ENCODE results near the gene VEZT.

VEZT gene

GRCh38 chr12:95215949-95216348 is 1.7 kb upstream of the VEZT start:
- no peaks in the 10 kb centered on the region for H4K20me1 ChIP-seq (ENCODE audit: control insufficient read depth, insufficient read depth, low read depth, low read length)
- no peak for TF ChIP-seq CTCF (IDR thresholded peaks at IDR 0.05; ENCODE audit: low read depth, low read length, poor library complexity, severe bottlenecking)
- TF ChIP-seq EZH2phosphoT487 (IDR thresholded peaks at IDR 0.05; ENCODE audit: borderline replicate concordance, low read length), result no peak
- H3K36me3 ChIP-seq (ENCODE audit: control insufficient read depth, low read length), result peaks cover 56% of the 10 kb centered on the region
- H3K27me3 ChIP-seq (ENCODE audit: control insufficient read depth, low read length), result no peaks in the 10 kb centered on the region
- H3K4me1 ChIP-seq (ENCODE audit: control insufficient read depth, low read length), result peaks cover 55% of the 10 kb centered on the region
- peaks cover 4% of the 10 kb centered on the region; the same call in 1 of the 2 replicates for H3F3A ChIP-seq (ENCODE audit: control insufficient read depth, insufficient read depth)
- H3K9me3 ChIP-seq (ENCODE audit: control insufficient read depth, insufficient read depth, low read length), result no peaks in the 10 kb centered on the region
- H3K9me2 ChIP-seq (replicated peaks; ENCODE audit: control insufficient read depth, low read length), result no peaks in the 10 kb centered on the region
- peak overlapping the region; percentile 61 for H3K4me2 ChIP-seq (ENCODE audit: low read length)
- peak overlapping the region; percentile 79 for H3K27ac ChIP-seq (ENCODE audit: low read depth, low read length)
- H3K79me2 ChIP-seq (ENCODE audit: control insufficient read depth, low read length), result peaks cover 97% of the 10 kb centered on the region
- H3K4me3 ChIP-seq (ENCODE audit: low read length), result peak overlapping the region; percentile 92

- Histone ChIP-seq H3K36me3 (ENCODE audit: control insufficient read depth, low read length) (peaks cover 57% of the 10 kb centered on the region), H3K9me3 (ENCODE audit: control insufficient read depth, insufficient read depth, low read length) (no peaks in the 10 kb centered on the region), H3K4me1 (ENCODE audit: control insufficient read depth, low read length) (peaks cover 55% of the 10 kb centered on the region), H3K27ac (ENCODE audit: low read depth, low read length) (peak overlapping the region; percentile 79), H3K4me2 (ENCODE audit: low read length) (peak overlapping the region; percentile 61), H4K20me1 (ENCODE audit: control insufficient read depth, insufficient read depth, low read depth, low read length) (no peaks in the 10 kb centered on the region), H3K9me2 (replicated peaks; ENCODE audit: control insufficient read depth, low read length) (no peaks in the 10 kb centered on the region), H3K79me2 (ENCODE audit: control insufficient read depth, low read length) (peaks cover 97% of the 10 kb centered on the region), H3F3A (ENCODE audit: control insufficient read depth, insufficient read depth) (peaks cover 4% of the 10 kb centered on the region; the same call in 1 of the 2 replicates), H3K27me3 (ENCODE audit: control insufficient read depth, low read length) (no peaks in the 10 kb centered on the region), H3K4me3 (ENCODE audit: low read length) (peak overlapping the region; percentile 92)
- TF ChIP-seq CTCF (IDR thresholded peaks at IDR 0.05; ENCODE audit: low read depth, low read length, poor library complexity, severe bottlenecking) (no peak), EZH2phosphoT487 (IDR thresholded peaks at IDR 0.05; ENCODE audit: borderline replicate concordance, low read length) (no peak)
Observed at GRCh38 chr12:95216711-95217376, 763 bp upstream of the VEZT start.

- peaks cover 97% of the 10 kb centered on the region for H3K79me2 ChIP-seq (ENCODE audit: control insufficient read depth, low read length)
- H3K27me3 ChIP-seq (ENCODE audit: control insufficient read depth, low read length), result no peaks in the 10 kb centered on the region
- H3K9me2 ChIP-seq (replicated peaks; ENCODE audit: control insufficient read depth, low read length), result no peaks in the 10 kb centered on the region
- H3K4me2 ChIP-seq (ENCODE audit: low read length), result peak overlapping the region; percentile 70
- H3K9me3 ChIP-seq (ENCODE audit: control insufficient read depth, insufficient read depth, low read length), result no peaks in the 10 kb centered on the region
- H4K20me1 ChIP-seq (ENCODE audit: control insufficient read depth, insufficient read depth, low read depth, low read length), result no peaks in the 10 kb centered on the region
- H3K4me3 ChIP-seq (ENCODE audit: low read length), result peak overlapping the region; percentile 92
- peaks cover 4% of the 10 kb centered on the region; the same call in 1 of the 2 replicates for H3F3A ChIP-seq (ENCODE audit: control insufficient read depth, insufficient read depth)
- H3K4me1 ChIP-seq (ENCODE audit: control insufficient read depth, low read length), result peaks cover 53% of the 10 kb centered on the region
- H3K36me3 ChIP-seq (ENCODE audit: control insufficient read depth, low read length), result peaks cover 66% of the 10 kb centered on the region
- H3K27ac ChIP-seq (ENCODE audit: low read depth, low read length), result peak overlapping the region; percentile 78
- no peak for TF ChIP-seq CTCF (IDR thresholded peaks at IDR 0.05; ENCODE audit: low read depth, low read length, poor library complexity, severe bottlenecking)
Observed at GRCh38 chr12:95218150-95219133, 835 bp downstream of the VEZT start.

All from DOHH2 (cell line).